NCI-H774 (cell line): ENCODE data around the gene NDST4.

Source experiments
- DNase-seq: peaks from one replicate; lab custom pipeline; 2025; lab: John Stamatoyannopoulos, UW

The NDST4 gene

DNA sequence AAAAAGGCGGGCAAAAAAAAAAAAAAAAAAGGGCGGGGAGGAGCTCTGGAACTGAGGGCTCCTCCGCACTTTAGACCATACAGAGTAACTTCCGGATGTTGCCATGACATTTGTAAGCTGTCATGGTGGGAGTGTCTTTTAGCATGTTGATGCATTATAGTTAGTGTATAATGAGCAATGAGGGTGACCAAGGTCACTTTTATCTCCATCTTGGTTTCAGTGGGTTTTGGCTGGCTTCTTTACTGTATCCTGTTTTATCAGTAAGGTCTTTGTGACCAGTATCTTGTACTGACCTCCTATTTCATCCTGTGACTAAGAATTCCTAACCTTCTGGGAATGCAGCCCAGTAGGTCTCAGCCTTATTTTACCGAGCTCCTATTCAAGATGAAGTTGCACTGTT lies 321.4 kb downstream of the NDST4 start:
- no peak for DNase-seq

DNA sequence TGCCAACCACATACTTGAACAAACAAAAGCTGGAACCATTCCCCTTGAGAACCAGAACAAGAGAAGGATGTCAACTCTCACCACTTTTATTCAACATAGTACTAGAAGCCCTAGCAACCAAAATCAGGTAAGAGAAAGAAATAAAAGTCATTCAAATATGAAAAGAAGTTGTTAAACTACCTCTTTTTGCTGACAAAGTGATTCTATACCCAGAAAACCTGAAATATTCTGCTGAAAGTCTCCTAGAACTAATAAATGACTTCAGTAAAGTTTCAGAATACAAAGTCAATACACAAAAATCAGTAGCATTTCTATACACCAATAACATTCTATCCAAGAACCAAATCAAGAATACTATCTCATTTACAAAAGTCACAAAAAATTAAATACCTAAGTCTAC lies 327.9 kb downstream of the NDST4 start:
- no peak for DNase-seq

DNA sequence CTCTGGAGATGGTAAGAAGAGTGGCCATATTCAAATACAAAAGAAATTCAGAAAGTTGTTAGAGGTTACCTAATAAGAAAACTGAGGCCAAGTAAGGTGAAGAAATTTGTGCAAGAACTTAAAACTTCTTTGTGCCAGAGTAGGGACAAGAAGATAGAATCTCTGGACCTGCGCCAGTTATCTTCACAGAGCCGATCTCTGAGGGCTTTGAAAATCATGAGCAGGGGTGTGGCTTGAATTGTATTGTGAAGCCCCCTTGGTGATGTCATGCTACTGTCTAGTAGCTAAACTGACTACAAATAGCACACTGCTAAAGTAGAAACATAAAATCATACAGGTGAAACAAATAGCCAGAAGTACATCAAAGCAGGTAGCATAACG lies 330.2 kb downstream of the NDST4 start:
- DNase-seq = no peak

DNA sequence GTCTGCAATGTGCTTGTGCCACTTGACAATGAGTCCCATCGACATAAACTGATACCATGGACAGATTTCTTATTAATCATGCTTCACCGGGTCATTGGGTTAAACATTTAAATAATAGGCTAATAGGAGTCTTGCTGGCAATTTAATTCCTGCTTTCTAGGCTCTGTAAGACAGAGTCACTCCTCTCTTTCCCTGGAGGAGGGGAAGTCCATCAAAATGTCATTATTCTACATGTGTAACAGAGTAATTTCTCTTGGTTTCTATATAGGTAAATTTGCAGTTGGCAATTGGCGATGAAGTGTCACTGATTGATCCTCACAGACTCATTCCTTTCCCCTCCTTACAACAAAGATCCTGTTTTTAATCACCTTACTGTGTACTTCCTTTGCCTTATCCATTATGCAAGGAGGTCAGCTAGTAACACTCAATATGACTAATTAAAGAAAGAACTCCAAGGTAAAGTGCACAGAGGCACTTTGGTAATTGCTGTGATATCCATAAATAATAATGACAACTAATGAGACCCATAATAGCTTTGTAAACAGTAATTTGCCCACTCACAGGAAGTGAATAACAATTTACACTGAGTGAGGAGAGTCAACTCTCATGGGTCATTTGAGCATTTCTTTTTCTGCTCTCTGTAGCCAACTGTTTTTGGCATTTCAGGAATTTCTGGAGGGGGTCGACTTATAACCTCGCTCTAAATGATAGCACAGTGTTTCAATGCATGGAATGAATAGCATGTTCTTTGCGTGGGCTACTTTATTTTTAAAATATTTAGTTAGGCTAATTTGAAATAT lies 330.8 kb downstream of the NDST4 start:
- peak; percentile 34 for DNase-seq

DNA sequence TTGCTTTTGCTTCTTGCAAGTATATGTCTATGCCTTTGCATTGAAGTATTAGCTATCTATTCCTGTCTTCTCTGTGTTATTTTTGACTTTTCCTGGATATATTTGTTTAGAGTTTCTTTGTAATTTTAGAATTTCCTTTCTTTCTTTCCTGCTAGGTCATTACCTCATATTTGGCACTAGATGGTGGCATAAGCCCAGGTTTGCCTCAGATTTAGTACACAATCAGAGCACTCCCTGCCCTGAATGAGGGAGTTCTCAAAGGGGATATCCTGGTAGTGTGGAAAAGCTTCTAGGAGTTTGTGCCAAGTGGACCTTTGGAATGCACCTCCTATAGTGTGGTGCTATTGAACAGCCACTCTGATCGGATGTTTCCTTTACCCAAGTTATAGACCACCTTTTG lies 333.2 kb downstream of the NDST4 start:
- no peak for DNase-seq
